GM21367 (cell line): ENCODE results near the gene MACROD1.

Experiments
- ATAC-seq: cut with Tn5 transposase; IDR thresholded peaks from one replicate; pipeline ENCODE4 v1.9.1; 2021; ENCODE audit not compliant: unreplicated experiment

MACROD1 gene

GRCh38 chr11:64094463-64095260, 71.3 kb downstream of the MACROD1 start:
- no peak for ATAC-seq

- ATAC-seq, result no peak
Observed at GRCh38 chr11:64093233-64094039, 72.5 kb downstream of the MACROD1 start.

DNA sequence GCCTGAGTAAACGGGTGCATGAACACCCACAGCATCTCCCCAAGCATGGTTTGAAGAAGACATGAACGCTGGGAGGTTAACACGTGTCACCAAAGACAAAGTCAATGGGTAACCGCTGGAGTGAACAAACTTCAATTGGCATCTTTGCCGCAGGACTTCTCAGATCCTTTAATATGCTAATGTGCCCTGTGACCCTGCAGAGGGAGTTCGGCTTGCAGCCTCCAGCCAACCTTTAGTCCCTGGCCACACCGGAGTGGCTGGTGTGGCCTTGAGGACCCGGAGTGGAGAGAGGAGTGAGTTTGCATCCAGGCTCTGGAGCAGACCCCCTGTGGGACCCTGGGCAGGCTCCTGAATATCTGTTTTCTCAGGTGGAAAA, 73.2 kb downstream of the MACROD1 start:
- ATAC-seq, result no peak

DNA sequence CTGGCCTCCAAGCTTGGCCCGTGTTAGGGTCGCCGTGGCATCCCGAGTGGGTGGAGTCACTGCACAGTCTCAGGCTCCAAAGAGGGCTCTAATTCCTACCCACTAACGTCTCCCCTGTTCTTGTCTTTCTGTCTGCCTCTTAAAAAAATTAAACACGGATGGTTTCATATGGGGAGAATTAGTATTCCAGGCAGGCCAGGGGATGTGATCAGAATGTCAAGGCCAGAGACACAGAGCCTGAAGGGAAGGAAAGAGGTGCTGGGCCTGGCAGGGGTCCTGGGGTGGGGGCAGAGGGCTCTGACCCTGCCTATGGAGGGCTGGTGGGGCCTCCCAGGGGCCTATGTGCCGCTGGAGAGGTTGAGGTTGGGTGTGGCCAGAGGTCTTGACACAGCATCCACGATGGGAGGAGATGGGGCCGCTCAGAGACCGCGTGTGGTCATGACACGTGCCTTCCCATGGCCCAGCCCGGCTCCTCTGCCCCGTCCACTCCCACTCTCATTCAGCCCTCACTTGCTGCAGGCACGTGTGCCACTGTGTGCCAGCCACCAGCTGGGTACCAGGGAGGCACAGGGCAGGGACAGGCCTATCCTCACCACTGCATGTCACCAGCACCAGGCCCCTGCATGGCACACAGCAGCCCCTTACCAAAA, 73.7 kb downstream of the MACROD1 start:
- no peak for ATAC-seq

GRCh38 chr11:64090806-64091516, 75.0 kb downstream of the MACROD1 start:
- no peak for ATAC-seq

DNA sequence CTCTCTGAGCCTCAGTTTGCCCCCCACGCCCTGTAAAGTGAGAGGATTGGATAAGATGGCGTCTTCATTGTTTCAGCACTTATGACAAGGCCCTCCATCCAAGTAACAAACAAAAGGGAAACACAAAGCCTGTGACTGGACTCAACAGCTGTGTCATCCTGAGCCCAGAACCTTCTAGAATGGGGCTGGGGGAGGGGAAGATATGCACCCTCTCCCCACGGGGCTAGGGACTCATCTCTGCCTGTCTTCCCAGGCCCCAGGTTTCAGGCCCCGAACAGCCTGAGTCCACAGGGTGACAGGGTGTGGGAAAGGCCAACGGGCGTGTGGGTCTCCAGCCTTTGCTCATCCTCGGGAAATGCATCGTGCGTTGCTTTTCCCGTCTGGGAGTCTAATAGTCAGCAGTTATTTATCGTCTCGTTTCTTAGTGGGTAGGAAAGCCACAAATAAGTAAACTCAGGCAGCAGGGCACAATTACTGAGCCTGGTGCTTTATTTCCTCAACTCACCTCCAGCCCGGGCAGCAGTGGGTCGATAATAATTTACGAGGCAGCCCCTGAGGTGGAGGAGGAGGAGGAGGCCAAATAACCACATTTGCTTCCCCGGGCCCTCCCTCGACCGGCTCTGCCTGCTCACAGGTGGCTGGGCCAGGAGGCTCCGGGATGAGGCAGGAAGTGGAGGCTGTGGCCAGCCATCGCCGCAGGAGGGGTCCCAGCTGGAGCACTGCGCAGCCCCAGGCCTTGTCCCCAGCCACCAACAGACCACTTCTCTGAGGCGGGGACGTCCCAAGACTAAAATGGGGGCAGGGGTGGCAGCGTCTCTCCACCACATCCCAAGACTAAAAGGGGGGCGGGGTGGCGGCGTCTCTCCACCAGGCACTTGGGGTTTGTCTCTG, 75.8 kb downstream of the MACROD1 start:
- no peak for ATAC-seq

- no peak for ATAC-seq
Observed at GRCh38 chr11:64089493-64089892, 76.4 kb downstream of the MACROD1 start.

- ATAC-seq, result no peak
Observed at GRCh38 chr11:64089027-64089360, 76.9 kb downstream of the MACROD1 start.

- no peak for ATAC-seq
Observed at GRCh38 chr11:64088162-64089026, 77.5 kb downstream of the MACROD1 start.

DNA sequence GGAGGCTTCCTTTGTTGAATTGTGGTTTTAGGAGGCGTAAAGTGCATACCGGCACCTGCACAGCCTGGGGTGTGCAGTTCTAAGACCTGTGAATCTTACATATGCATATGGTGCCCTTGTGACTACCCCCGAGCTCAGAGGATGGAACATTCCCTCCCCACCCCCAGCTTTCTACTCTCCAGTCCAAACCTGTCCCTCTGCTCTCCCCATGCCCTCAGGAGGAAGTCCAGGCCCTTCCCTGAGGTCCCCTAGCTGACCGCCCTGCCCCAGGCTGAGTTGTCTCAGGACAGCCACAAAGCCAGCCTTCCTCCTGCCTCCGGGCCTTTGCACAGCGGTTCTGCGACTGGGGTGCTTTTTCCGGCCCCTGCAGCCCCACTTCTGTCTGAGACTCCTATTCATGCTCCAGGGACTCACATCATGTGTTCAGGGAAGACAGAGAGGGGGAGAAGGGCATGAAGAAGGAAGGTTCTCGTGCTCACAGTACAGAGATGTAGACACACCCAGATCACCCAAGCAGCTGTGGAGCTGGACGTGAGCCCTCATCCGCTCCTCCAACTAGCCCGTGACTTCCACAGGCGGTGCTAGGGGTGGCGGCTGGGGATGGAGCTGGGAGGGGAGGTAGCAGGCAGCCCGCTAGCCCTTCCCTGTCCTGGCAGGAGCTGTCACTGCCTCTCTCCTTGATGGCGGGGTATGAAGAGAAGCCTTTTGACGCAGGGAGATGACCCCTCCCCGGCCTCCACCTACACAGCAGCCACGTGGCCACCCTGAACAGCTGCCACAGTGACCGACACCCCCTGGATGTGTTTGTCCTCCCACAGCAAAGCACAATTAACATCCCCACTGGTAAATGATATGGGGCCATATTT, 79.4 kb downstream of the MACROD1 start:
- ATAC-seq, result no peak

GRCh38 chr11:64085906-64086257, 80.0 kb downstream of the MACROD1 start:
- ATAC-seq, result no peak

- ATAC-seq, result no peak
Observed at GRCh38 chr11:64084951-64085710, 80.8 kb downstream of the MACROD1 start.

DNA sequence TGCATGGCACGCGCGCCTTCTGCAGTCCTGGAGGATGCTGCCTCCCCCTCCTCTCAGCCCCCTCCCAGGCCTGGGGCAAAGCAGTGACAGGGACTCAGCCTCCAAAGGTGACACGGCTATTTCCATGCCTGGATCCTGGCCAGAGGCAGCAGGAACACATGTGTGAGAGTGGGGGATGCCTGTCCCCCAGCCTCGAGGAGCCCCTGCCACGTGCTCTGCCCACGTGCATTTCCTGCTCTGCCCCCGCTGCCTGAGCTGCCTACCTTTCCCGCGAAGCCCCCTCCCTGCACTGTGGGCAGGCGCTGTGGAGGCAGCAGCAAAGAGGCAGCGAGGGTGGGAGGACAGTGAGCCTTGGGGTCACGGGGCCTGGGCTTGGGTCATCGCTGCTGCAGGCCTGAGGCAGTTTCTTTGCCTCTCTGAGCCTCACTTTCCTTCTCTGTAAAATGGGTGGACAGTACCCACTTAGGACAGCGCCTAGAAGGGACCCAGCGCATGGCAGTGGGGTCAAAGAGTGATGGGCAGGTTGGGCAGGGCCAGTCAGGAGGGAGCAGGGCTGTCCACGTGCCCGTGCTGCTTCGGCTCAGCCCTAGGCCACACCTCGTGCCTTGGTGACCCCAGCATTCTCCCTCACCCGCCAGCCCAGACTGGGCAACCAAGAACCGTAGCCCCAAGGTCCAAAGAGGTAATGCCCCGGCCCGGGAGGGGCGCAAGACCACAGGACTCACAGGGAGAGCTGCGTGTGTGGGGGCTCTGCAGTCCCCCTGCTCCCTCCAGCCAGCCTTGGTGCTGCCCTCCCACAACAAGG, 81.6 kb downstream of the MACROD1 start:
- no peak for ATAC-seq

DNA sequence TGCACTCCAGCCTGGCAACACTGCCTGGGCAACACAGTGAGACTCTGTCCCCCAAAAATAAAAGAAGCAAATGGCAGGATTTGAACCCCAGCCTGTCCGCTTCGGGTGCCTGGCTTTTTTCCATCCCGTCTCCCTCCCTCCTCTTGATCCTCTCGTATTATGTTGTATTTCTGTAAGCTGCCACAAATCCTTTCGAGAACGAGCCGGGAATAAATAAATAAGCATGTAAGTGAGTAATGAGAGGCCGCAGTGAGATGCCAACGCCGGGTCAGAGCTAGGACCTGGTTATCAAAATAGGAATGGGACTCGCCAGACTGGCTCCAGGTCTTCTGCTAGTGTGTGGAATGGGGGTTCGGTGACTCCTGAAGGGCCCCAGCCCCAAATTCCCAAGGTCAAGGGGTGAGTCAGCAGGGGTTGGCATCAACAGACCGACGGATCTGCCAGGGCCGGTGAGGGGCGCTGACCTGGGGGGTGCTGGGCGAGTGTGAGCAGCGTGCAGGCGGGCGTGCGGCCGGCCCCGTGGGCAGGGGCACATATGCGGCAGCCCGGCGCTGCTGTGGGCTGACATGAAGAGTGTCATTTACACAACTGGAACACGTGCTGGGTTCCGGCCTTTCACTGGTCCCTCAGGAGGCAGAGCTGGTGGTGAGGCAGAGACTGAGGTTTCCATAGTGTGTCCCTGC, 82.4 kb downstream of the MACROD1 start:
- no peak for ATAC-seq

DNA sequence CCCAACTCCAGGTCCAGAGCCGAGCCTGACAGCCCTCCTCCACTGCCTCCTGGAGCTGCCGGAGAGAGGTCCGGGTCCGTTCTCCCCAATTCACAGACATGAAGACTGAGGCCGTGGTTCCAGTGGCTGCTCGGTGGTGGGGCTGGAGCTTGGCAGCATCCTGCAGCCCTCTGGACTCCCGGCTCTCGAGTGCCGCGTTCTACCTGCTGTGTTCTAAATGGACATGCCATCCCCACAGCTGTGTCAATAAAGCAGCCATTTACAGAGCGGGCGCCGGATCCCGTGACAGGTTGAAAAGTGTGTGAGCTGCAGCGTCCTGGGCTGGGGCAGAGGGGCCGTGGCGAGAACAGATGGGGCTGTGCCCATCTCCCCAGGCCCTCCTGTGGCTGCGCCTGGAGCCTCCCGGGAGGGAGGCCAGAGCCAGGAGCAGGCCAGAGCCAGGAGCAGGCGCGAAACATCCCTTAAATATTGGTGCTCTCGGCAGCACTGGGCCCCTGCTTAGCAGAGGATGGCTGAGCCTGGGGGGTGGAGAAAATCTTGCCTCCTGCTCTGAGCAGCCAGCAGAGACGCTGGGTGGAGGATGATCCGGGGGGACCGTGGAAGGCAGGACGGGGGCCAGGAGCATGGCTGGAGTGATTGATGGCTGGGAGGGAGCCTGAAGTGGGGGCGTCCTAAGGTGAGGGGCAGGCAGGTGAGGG, 84.0 kb downstream of the MACROD1 start:
- ATAC-seq, result no peak

DNA sequence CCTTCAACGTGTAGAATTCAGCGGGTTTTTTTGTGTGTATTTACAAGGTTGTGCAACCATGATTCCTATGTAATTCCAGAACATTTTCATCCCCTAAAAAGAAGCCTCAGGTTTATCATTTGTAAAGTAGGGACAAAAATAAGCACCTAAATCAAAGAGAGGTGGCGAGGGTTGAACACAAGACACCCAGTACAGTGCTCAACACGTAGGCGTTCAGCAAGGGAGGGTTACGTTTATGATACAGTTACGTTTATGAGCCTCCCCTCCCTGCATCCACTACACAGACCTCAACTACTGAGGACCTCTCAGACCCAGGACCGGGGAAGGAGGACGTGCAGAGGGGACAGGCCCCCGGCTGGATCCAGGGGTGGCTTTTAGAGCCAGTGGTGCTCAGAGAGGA, 85.5 kb downstream of the MACROD1 start:
- no peak for ATAC-seq
